LNCaP clone FGC (cell line): ENCODE measurements around the gene LPCAT1.

Source experiments
- DNase-seq: peaks from one replicate; pipeline ENCODE4 v3.0.0-alpha.2; 2011; ENCODE audit warnings: low read depth
- H3K4me3 ChIP-seq: 2 replicates; pipeline ENCODE4 v1.5.1; 2011; ENCODE audit warnings: mild to moderate bottlenecking, low read depth, low read length, control low read depth
- CTCF ChIP-seq: IDR thresholded peaks from 2 replicates; pipeline ENCODE4 v1.5.1; 2012; ENCODE audit warnings: mild to moderate bottlenecking; ENCODE audit not compliant: control insufficient read depth, insufficient read depth; ENCODE audit errors: extremely low read depth

The LPCAT1 gene

GRCh38 chr5:1420211-1421195 lies 103.3 kb downstream of the LPCAT1 start:
- no peak overlapping the region for H3K4me3 ChIP-seq
- no peak for TF ChIP-seq CTCF
- DNase-seq = no peak

- no peak for DNase-seq
- TF ChIP-seq CTCF = no peak
- no peak overlapping the region for H3K4me3 ChIP-seq
Measured at GRCh38 chr5:1419476-1420210, 104.1 kb downstream of the LPCAT1 start.

GRCh38 chr5:1418921-1419280 lies 104.9 kb downstream of the LPCAT1 start:
- TF ChIP-seq CTCF = no peak
- no peak overlapping the region for H3K4me3 ChIP-seq

GRCh38 chr5:1418238-1418920 lies 105.4 kb downstream of the LPCAT1 start:
- no peak for TF ChIP-seq CTCF
- no peak overlapping the region for H3K4me3 ChIP-seq

More at GRCh38 chr5:1418921-1419280, 104.9 kb downstream of the LPCAT1 start:
- no peak for DNase-seq

GRCh38 chr5:1417586-1418225 lies 106.1 kb downstream of the LPCAT1 start:
- TF ChIP-seq CTCF = no peak
- no peak for DNase-seq
- no peak overlapping the region for H3K4me3 ChIP-seq

More at GRCh38 chr5:1418238-1418920, 105.4 kb downstream of the LPCAT1 start:
- no peak for DNase-seq

- no peak for TF ChIP-seq CTCF
- DNase-seq = no peak
- no peak overlapping the region for H3K4me3 ChIP-seq
Measured at GRCh38 chr5:1416856-1417469, 106.8 kb downstream of the LPCAT1 start.
